Measurements from ENCODE around the gene FAM81B.

The FAM81B gene

DNA sequence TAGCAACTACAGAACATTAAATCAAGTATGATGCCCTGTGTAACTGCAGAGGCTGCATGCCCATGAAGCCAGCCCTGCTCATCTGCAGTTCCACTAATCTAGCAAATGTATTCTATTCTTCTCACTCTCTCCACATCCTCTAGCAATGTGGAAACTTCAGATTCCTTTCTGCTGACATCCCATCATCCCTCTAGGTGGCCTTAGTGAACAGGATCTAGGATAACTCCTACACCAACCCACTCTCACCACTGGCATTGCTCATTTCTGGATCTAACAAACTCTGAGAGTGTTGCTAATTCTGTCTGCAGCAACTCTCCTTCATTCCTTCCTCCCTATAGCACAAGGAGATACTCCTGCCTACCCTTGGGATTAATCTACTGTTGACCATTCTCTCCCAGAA, 80.8 kb downstream of the FAM81B start:
- DNase-seq (ENCODE audit: low spot score) = no peak

DNA sequence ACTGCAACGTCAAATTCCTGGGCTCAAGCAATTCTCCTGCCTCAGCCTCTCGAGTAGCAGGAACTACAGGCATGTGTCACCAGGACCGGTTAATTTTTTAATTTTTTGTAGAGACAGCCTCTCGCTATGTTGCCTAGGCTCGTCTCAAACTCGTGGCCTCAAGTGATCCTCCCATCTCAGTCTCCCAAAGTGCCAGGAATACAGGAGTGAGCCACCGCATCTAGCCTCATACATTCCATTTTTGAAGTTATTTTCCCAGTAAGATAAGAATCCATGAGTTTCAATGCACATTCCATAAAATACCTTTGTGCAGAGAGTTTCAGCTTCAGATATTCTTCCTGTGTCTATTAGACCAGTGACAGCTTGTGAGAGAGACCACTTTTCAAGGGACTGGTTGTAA, 93.3 kb downstream of the FAM81B start:
- DNase-seq (ENCODE audit: low spot score) = no peak

DNA sequence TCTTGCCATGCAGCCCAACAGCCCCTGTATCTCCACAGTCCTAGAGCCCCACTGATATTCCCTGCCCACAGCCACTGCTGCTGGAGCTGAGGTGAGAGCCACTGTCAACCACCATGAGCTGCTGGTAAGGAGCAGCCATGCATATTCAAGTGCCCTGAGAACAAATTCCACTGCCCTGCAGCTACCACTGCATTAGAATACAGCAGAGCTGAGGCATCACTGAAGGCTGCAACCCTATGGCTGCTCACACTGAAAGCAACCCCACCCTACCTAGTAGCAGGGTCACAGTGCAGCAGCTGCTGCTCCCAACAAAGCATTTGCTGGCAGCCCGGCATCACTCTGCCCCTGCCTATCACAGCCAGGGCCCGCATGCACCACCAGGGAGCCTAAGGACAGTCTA, 95.0 kb downstream of the FAM81B start:
- DNase-seq (ENCODE audit: low spot score) = no peak

DNA sequence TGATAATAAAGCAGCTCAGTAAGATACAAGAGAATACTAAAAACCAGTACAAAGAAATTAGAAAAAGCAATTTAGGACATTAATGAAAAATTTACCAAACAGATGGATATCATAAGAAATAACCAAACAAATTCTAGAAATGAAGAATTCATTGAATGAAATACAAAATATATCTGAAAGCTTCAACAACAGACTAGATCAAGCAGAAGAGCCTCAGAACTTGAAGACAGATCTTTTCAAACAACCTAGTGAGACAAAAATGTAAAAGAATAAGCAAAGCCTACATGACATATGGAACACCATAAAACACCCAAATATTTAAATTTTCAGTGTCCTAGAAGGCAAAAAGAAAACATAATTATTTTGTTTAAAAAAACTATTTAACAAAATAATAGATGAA, 96.7 kb downstream of the FAM81B start:
- DNase-seq (ENCODE audit: low spot score) = no peak
